GM12874 (cell line): ENCODE measurements around the gene GPLD1.

Source experiments
- CTCF ChIP-seq: IDR thresholded peaks from 2 replicates; pipeline ENCODE4 v1.5.1; 2011; ENCODE audit warnings: low read depth, mild to moderate bottlenecking, control low read depth, low read length, moderate library complexity; ENCODE audit not compliant: insufficient read depth

The GPLD1 gene

GRCh38 chr6:24484657-24485323, 4.6 kb downstream of the GPLD1 start:
- TF ChIP-seq CTCF = no peak

GRCh38 chr6:24481449-24481848, 7.9 kb downstream of the GPLD1 start:
- TF ChIP-seq CTCF = no peak

- TF ChIP-seq CTCF = no peak
These were observed 8.7 kb downstream of the GPLD1 start for GRCh38 chr6:24480705-24481104.

- no peak for TF ChIP-seq CTCF
These were observed 10.5 kb downstream of the GPLD1 start for GRCh38 chr6:24478903-24479302.

GRCh38 chr6:24477070-24477469, 12.3 kb downstream of the GPLD1 start:
- TF ChIP-seq CTCF = no peak

GRCh38 chr6:24476631-24477030, 12.7 kb downstream of the GPLD1 start:
- no peak for TF ChIP-seq CTCF

- no peak for TF ChIP-seq CTCF
These were observed 17.2 kb downstream of the GPLD1 start for GRCh38 chr6:24472181-24472580.
